Upper lobe of left lung (tissue), 6 donors: ENCODE measurements around the gene TAPBP. TPM values are rescaled to one million over a fixed set of nuclear protein-coding genes. Genes with fewer than 3 reads are reported as not detected.
"Not testable (repeated sequence)": the region's sequence is repeated elsewhere in the genome, so short reads cannot be mapped to it uniquely, and the experiment has no call there.

ENCODE experiments used
- ATAC-seq, 2 donors: fragments of 200-7000 bp; cut with Tn5 transposase; one replicate each; pipeline ENCODE4 v1.9.1; 2022; ENCODE audit warnings: mild to moderate bottlenecking in 2 of 2, moderate library complexity in 2 of 2; ENCODE audit not compliant: low FRiP score in 2 of 2
- DNase-seq, 2 donors: peaks; one replicate each; pipeline ENCODE4 v3.0.0-alpha.2; 2019 to 2020
- H3K27ac ChIP-seq, 4 donors: fragments of 200-600 bp; sonication (generic); one replicate each; pipeline ENCODE4 v1.5.1; 2016 to 2019
- H3K27me3 ChIP-seq, 4 donors: fragments of 200-600 bp; sonication (generic); one replicate each; pipeline ENCODE4 v1.5.1; 2017 to 2019
- H3K36me3 ChIP-seq, 4 donors: fragments of 200-600 bp; sonication (generic); one replicate each; pipeline ENCODE4 v1.5.1; 2016 to 2019
- H3K4me1 ChIP-seq, 4 donors: fragments of 200-600 bp; sonication (generic); one replicate each; pipeline ENCODE4 v1.5.1; 2018 to 2019
- H3K4me3 ChIP-seq, 4 donors: fragments of 200-600 bp; sonication (generic); one replicate each; pipeline ENCODE4 v1.5.1; 2017 to 2019; ENCODE audit warnings: mild to moderate bottlenecking in 2 of 4, moderate library complexity in 1 of 4
- H3K9me3 ChIP-seq, 4 donors: fragments of 200-600 bp; sonication (generic); one replicate each; pipeline ENCODE4 v1.5.1; 2018 to 2019
- CTCF ChIP-seq, 6 experiments: fragments of 450-650 bp in 4 of 6; fragments of 200-600 bp in 2 of 6; sonication (generic) in 2 of 6; IDR thresholded peaks; one replicate each; pipeline ENCODE4 v1.5.1; 2016 to 2019; ENCODE audit warnings: antibody characterized with exemption in 6 of 6
- EP300 ChIP-seq, 4 donors: sonication (generic); formaldehyde crosslinking; IDR thresholded peaks; one replicate each; pipeline ENCODE4 v1.5.1; 2017; ENCODE audit warnings: antibody characterized with exemption in 4 of 4, control low read depth in 2 of 4
- POLR2A ChIP-seq, 4 donors: fragments of 450-650 bp; IDR thresholded peaks; one replicate each; pipeline ENCODE4 v1.5.1; 2016 to 2017; ENCODE audit warnings: antibody characterized with exemption in 4 of 4, mild to moderate bottlenecking in 2 of 4
- POLR2AphosphoS5 ChIP-seq, 2 donors: sonication (generic); formaldehyde crosslinking; IDR thresholded peaks; one replicate each; pipeline ENCODE4 v1.5.1; 2017; ENCODE audit warnings: antibody characterized with exemption in 2 of 2
- WGBS, 2 donors: methylation state at CpG; one replicate each; pipeline ENCODE4 v1.1.5; 2017 to 2018; 5-methylcytosine and 5-hydroxymethylcytosine counted together
- total RNA-seq, 6 donors: library from RNA; depleted of rRNA in 4 of 6; stranded (reverse); fragments of >200 nt in 4 of 6; gene quantifications; one replicate each; pipeline versions ENCODE4 v1.1.0 to v1.2.1, GENCODE V29; 2016 to 2021
- donor health status: DM: no; HTN: no; CAD: no; lungs with moderate emphysema.
- donor health status: DM: no; HTN: yes; CAD: no; lungs with severe emphysema.

Gene TAPBP
- total RNA-seq, 6 donors from 2014 or later = 131 to 310 (median 221) TPM

GRCh38 chr6:33277663-33278391 is 36.1 kb downstream of the TAPBP start:
- H3K4me1 ChIP-seq = peaks cover 45 to 63% (median 54%) of the 10 kb centered on the region in 4 donors
- peak overlapping the region; percentile 63 to 91 (median 73) for H3K4me3 ChIP-seq
- no peak for TF ChIP-seq POLR2A (IDR thresholded peaks at IDR 0.05)
- TF ChIP-seq EP300 (IDR thresholded peaks at IDR 0.05) = no peak
- peak in 1 of 6 experiments; percentile 5 for TF ChIP-seq CTCF (IDR thresholded peaks at IDR 0.05)
- TF ChIP-seq POLR2AphosphoS5 (IDR thresholded peaks at IDR 0.05) = no peak
- WGBS, 2 donors = 27 to 45% methylated on average over 25 to 26 of the region's 39 CpGs
- peaks cover 0 to 80% (median 44%) of the 10 kb centered on the region in 4 donors for H3K36me3 ChIP-seq
- ATAC-seq = peak; percentile 2 to 21
- DNase-seq = no peak
- H3K9me3 ChIP-seq = no peaks in the 10 kb centered on the region
- H3K27ac ChIP-seq = peak overlapping the region; percentile 89 to 97 (median 92)
- no peaks in the 10 kb centered on the region for H3K27me3 ChIP-seq

- DNase-seq (peak; percentile 80 to 95), ATAC-seq (peak; percentile 80 to 88)
- Histone ChIP-seq H3K36me3 (peaks cover 0 to 74% (median 40%) of the 10 kb centered on the region in 4 donors), H3K9me3 (no peaks in the 10 kb centered on the region), H3K27me3 (no peaks in the 10 kb centered on the region), H3K4me3 (peak within 1 kb of the TSS; percentile 63 to 91 (median 73)), H3K4me1 (peaks cover 51 to 71% (median 58%) of the 10 kb centered on the region in 4 donors), H3K27ac (peak within 1 kb of the TSS; percentile 89 to 97 (median 92))
- TF ChIP-seq POLR2AphosphoS5 (IDR thresholded peaks at IDR 0.05) (peak; percentile 81 to 84), CTCF (IDR thresholded peaks at IDR 0.05) (peak; percentile 55 to 92 (median 79)), POLR2A (IDR thresholded peaks at IDR 0.05) (peak in 3 of 4 donors; percentile 69 to 93 (median 82)), EP300 (IDR thresholded peaks at IDR 0.05) (peak in 1 of 4 donors; percentile 27)
- 1 to 2% methylated on average over 40 to 56 of the region's 80 CpGs for WGBS, 2 donors
Measured at GRCh38 chr6:33276864-33277662, 36.8 kb downstream of the TAPBP start, which contains the start of gene B3GALT4. TSS of gene B3GALT4 (plus strand) at chr6:33277123. CDS start at chr6:33277420, 297 bp downstream.

DNA sequence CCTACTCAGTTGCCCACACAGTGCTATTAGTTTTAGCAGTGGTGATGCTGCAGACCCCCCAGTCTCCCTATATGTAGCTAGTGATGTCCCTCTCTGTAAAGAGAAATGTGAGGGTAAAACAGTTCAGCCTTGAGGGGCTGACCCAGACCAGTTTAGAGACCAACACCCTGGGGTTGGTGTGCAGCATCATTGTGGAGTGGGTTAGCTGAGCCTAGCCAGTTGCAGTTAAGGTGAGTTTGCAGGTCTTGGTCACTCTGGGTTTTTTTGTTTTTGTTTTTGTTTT is 37.4 kb downstream of the TAPBP start:
- peaks cover 0 to 70% (median 39%) of the 10 kb centered on the region in 4 donors for H3K36me3 ChIP-seq
- no peak for DNase-seq

DNA sequence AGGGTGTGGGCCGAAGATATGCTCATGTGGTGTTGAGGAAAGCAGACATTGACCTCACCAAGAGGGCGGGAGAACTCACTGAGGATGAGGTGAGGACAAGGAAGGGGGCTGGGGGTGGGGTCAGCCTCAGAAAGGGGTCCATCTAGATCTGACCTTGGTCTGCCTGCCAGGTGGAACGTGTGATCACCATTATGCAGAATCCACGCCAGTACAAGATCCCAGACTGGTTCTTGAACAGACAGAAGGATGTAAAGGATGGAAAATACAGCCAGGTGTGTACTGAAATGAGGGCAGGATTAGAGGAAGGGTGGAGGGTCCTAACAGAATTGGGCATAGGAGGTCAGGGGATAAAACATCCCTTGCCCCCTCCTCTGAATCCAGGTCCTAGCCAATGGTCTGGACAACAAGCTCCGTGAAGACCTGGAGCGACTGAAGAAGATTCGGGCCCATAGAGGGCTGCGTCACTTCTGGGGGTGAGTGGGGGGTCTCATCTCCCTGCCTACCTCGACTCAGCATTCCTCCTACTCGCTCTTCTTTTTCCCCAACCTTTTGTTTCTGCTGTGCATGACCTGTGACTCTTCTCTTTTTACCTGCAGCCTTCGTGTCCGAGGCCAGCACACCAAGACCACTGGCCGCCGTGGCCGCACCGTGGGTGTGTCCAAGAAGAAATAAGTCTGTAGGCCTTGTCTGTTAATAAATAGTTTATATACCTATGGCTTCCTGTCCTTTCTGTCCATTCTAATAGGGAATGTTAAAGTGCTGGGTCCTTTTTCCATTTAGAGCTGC is 37.9 kb downstream of the TAPBP start:
- H3K27ac ChIP-seq = peak overlapping the region; percentile 89 to 97 (median 92)

More for the DNA sequence above, 37.4 kb downstream of the TAPBP start:
- Histone ChIP-seq H3K27me3 (no peaks in the 10 kb centered on the region), H3K4me1 (peaks cover 51 to 72% (median 58%) of the 10 kb centered on the region in 4 donors), H3K9me3 (no peaks in the 10 kb centered on the region), H3K27ac (peak overlapping the region; percentile 89 to 97 (median 92)), H3K4me3 (peak overlapping the region; percentile 63 to 91 (median 73))
- ATAC-seq = no peak
- TF ChIP-seq POLR2A (IDR thresholded peaks at IDR 0.05) (no peak), POLR2AphosphoS5 (IDR thresholded peaks at IDR 0.05) (no peak), CTCF (IDR thresholded peaks at IDR 0.05) (no peak), EP300 (IDR thresholded peaks at IDR 0.05) (no peak)

More for the DNA sequence above, 37.9 kb downstream of the TAPBP start:
- H3K4me3 ChIP-seq = peak overlapping the region in 3 of 4 donors; percentile 67 to 91 (median 79)
- H3K27me3 ChIP-seq, H3K9me3 ChIP-seq, ATAC-seq: not testable (repeated sequence)
- DNase-seq = peak in 1 of 2 donors; percentile 51
- peaks cover 51 to 74% (median 60%) of the 10 kb centered on the region in 4 donors for H3K4me1 ChIP-seq
- H3K36me3 ChIP-seq = peaks cover 0 to 65% (median 38%) of the 10 kb centered on the region in 4 donors
- WGBS, 2 donors = 81 to 83% methylated on average over 16 of the region's 16 CpGs
